Astrocyte (in vitro differentiated cells and primary cell): ENCODE data around the gene PLPP1. TPM values are rescaled to one million over a fixed set of nuclear protein-coding genes. Genes with fewer than 3 reads are reported as not detected.

Experiments used
- DNase-seq: peaks from one replicate; pipeline ENCODE4 v3.0.0-alpha.2; 2010; ENCODE audit warnings: low read depth
- FAIRE-seq: peaks from 2 replicates; lab custom pipeline; 2011; peaks lifted over from hg19 to GRCh38; lab: Jason Lieb, UNC
- H2AFZ ChIP-seq: 2 replicates; pipeline ENCODE4 v1.6.0; 2012; ENCODE audit warnings: low read depth, low read length, inconsistent platforms
- H3K27ac ChIP-seq: 2 replicates; pipeline ENCODE4 v1.5.1; 2011; ENCODE audit warnings: low read depth, low read length, inconsistent platforms
- H3K27me3 ChIP-seq: 2 replicates; pipeline ENCODE4 v1.6.0; 2011; ENCODE audit warnings: low read length, inconsistent platforms; ENCODE audit not compliant: insufficient read depth
- H3K36me3 ChIP-seq: 2 replicates; pipeline ENCODE4 v1.5.1; 2011; ENCODE audit warnings: low read length, inconsistent platforms; ENCODE audit not compliant: insufficient read depth
- H3K4me1 ChIP-seq: 2 replicates; pipeline ENCODE4 v1.5.1; 2011; ENCODE audit warnings: low read length, inconsistent platforms; ENCODE audit not compliant: insufficient read depth
- H3K4me2 ChIP-seq: 2 replicates; pipeline ENCODE4 v1.6.0; 2012; ENCODE audit warnings: low read length, inconsistent platforms
- H3K4me3 ChIP-seq: 2 replicates; pipeline ENCODE4 v1.5.1; 2011; ENCODE audit warnings: low read depth, mild to moderate bottlenecking, low read length, inconsistent platforms; ENCODE audit not compliant: insufficient read depth
- H3K79me2 ChIP-seq: 2 replicates; pipeline ENCODE4 v1.6.0; 2012; ENCODE audit warnings: mild to moderate bottlenecking, low read length, inconsistent platforms; ENCODE audit not compliant: insufficient read depth
- H3K9ac ChIP-seq: 2 replicates; pipeline ENCODE4 v1.6.0; 2012; ENCODE audit warnings: mild to moderate bottlenecking, low read length, inconsistent platforms
- H3K9me3 ChIP-seq: 2 replicates; pipeline ENCODE4 v1.5.1; 2012; ENCODE audit warnings: low read depth, mild to moderate bottlenecking, low read length, inconsistent platforms; ENCODE audit not compliant: insufficient read depth
- H4K20me1 ChIP-seq: 2 replicates; pipeline ENCODE4 v1.6.0; 2012; ENCODE audit warnings: low read length, inconsistent platforms; ENCODE audit not compliant: insufficient read depth
- H3K27ac Mint-ChIP-seq: one replicate; pipeline ENCODE4 v1.8.0; 2021; ENCODE audit warnings: mild to moderate bottlenecking, mixed read lengths; ENCODE audit not compliant: unreplicated experiment
- H3K27me3 Mint-ChIP-seq: one replicate; pipeline ENCODE4 v1.8.0; 2021; ENCODE audit warnings: low read depth, mixed read lengths; ENCODE audit not compliant: unreplicated experiment
- H3K36me3 Mint-ChIP-seq: one replicate; pipeline ENCODE4 v1.8.0; 2021; ENCODE audit warnings: low read depth, mixed read lengths; ENCODE audit not compliant: unreplicated experiment
- H3K4me1 Mint-ChIP-seq: one replicate; pipeline ENCODE4 v1.8.0; 2021; ENCODE audit warnings: low read depth, mixed read lengths; ENCODE audit not compliant: unreplicated experiment
- H3K4me3 Mint-ChIP-seq: one replicate; pipeline ENCODE4 v1.8.0; 2021; ENCODE audit warnings: mild to moderate bottlenecking, moderate library complexity, mixed read lengths; ENCODE audit not compliant: unreplicated experiment
- H3K9me3 Mint-ChIP-seq: one replicate; pipeline ENCODE4 v1.8.0; 2021; ENCODE audit warnings: mild to moderate bottlenecking, mixed read lengths; ENCODE audit not compliant: unreplicated experiment
- CTCF ChIP-seq: IDR thresholded peaks from 2 replicates; pipeline ENCODE4 v1.5.1; 2011; ENCODE audit warnings: low read depth, mild to moderate bottlenecking, inconsistent platforms, low read length, moderate library complexity; ENCODE audit not compliant: insufficient read depth
- EZH2 ChIP-seq: IDR thresholded peaks from 2 replicates; pipeline ENCODE4 v1.6.1; 2012; ENCODE audit warnings: mild to moderate bottlenecking, low read length, inconsistent platforms; ENCODE audit not compliant: insufficient read depth
- total RNA-seq: library from RNA; stranded (reverse); gene quantifications from 2 replicates; pipeline ENCODE4 v1.2.1, GENCODE V29; 2021

Gene PLPP1
- total RNA-seq, 1 donor from 2014 or later: 56.3 TPM

- Histone ChIP-seq H3K4me2 (no peak overlapping the region), H3K27me3 (no peaks in the 10 kb centered on the region), H3K79me2 (peaks cover 7% of the 10 kb centered on the region), H3K4me1 (no peaks in the 10 kb centered on the region), H3K27ac (no peak overlapping the region), H3K9ac (no peak overlapping the region), H3K4me3 (no peak overlapping the region), H3K36me3 (no peaks in the 10 kb centered on the region), H2AFZ (no peak overlapping the region), H4K20me1 (peaks cover 18% of the 10 kb centered on the region), H3K9me3 (no peaks in the 10 kb centered on the region)
- no peak overlapping the region for H3K27ac Mint-ChIP-seq
- H3K4me1 Mint-ChIP-seq: peaks cover 9% of the 10 kb centered on the region
- TF ChIP-seq CTCF (no peak), EZH2 (no peak)
- H3K4me3 Mint-ChIP-seq: no peak overlapping the region
- no peak for DNase-seq
- no peaks in the 10 kb centered on the region for H3K9me3 Mint-ChIP-seq
- H3K36me3 Mint-ChIP-seq: no peaks in the 10 kb centered on the region
- FAIRE-seq: no peak
- H3K27me3 Mint-ChIP-seq: no peaks in the 10 kb centered on the region
Measured at GRCh38 chr5:55498457-55498856, 36.3 kb downstream of the PLPP1 start.

- no peak for DNase-seq
- Mint-ChIP-seq H3K4me1 (peaks cover 9% of the 10 kb centered on the region), H3K4me3 (no peak overlapping the region), H3K9me3 (no peaks in the 10 kb centered on the region), H3K27ac (no peak overlapping the region), H3K27me3 (no peaks in the 10 kb centered on the region), H3K36me3 (no peaks in the 10 kb centered on the region)
- Histone ChIP-seq H3K27ac (no peak overlapping the region), H3K27me3 (no peaks in the 10 kb centered on the region), H3K9me3 (no peaks in the 10 kb centered on the region), H2AFZ (no peak overlapping the region), H3K36me3 (no peaks in the 10 kb centered on the region), H3K4me1 (no peaks in the 10 kb centered on the region), H3K4me3 (no peak overlapping the region), H4K20me1 (peaks cover 18% of the 10 kb centered on the region), H3K79me2 (peaks cover 7% of the 10 kb centered on the region), H3K4me2 (no peak overlapping the region), H3K9ac (no peak overlapping the region)
- FAIRE-seq: no peak
- TF ChIP-seq CTCF (no peak), EZH2 (no peak)
Measured at GRCh38 chr5:55497712-55498111, 37.1 kb downstream of the PLPP1 start.

- Histone ChIP-seq H3K27ac (no peak overlapping the region), H3K9me3 (no peaks in the 10 kb centered on the region), H3K4me1 (no peaks in the 10 kb centered on the region), H3K27me3 (no peaks in the 10 kb centered on the region), H3K9ac (no peak overlapping the region), H3K79me2 (peaks cover 7% of the 10 kb centered on the region), H3K4me2 (no peak overlapping the region), H2AFZ (no peak overlapping the region), H3K4me3 (no peak overlapping the region), H3K36me3 (no peaks in the 10 kb centered on the region), H4K20me1 (peaks cover 18% of the 10 kb centered on the region)
- H3K4me3 Mint-ChIP-seq: no peak overlapping the region
- FAIRE-seq (no peak), DNase-seq (no peak)
- H3K27ac Mint-ChIP-seq: no peak overlapping the region
- H3K9me3 Mint-ChIP-seq: no peaks in the 10 kb centered on the region
- no peak for TF ChIP-seq EZH2
- TF ChIP-seq CTCF: no peak
- peaks cover 9% of the 10 kb centered on the region for H3K4me1 Mint-ChIP-seq
- H3K36me3 Mint-ChIP-seq: peaks cover 3% of the 10 kb centered on the region
- H3K27me3 Mint-ChIP-seq: no peaks in the 10 kb centered on the region
Measured at GRCh38 chr5:55495216-55495615, 39.5 kb downstream of the PLPP1 start.
